Measurements from ENCODE around the gene NUDCD3. TPM values are rescaled to one million over a fixed set of nuclear protein-coding genes. Genes with fewer than 3 reads are reported as not detected.

NUDCD3 gene
- total and polyA plus RNA-seq, 7 experiments from 2014 or later: 51.5 to 117 (median 84.4) TPM

GRCh38 chr7:44398511-44398911 is 91.9 kb downstream of the NUDCD3 start:
- Histone ChIP-seq H3K27me3 (ENCODE audit: control insufficient read depth in 2 of 2, insufficient read depth in 2 of 2, low read length in 2 of 2) (no peaks in the 10 kb centered on the region), H3K36me3 (ENCODE audit: control insufficient read depth in 2 of 3, insufficient read depth in 3 of 3, low read length in 3 of 3) (peaks cover 13 to 76% (median 13%) of the 10 kb centered on the region in 3 experiments), H3K9me3 (ENCODE audit: control insufficient read depth in 2 of 3, low read length in 3 of 3) (no peaks in the 10 kb centered on the region), H3K27ac (ENCODE audit: low read depth, low read length) (no peak overlapping the region), H3K4me1 (ENCODE audit: control insufficient read depth in 2 of 2, insufficient read depth in 2 of 2, low read length in 2 of 2) (no peaks in the 10 kb centered on the region), H3K4me3 (ENCODE audit: low read length) (no peak overlapping the region)
- Mint-ChIP-seq H3K4me1 (peaks cover 0 to 20% (median 4%) of the 10 kb centered on the region in 7 donors), H3K27ac (peak overlapping the region in 2 of 9 donors; percentile 26 to 40), H3K36me3 (peaks cover 4 to 34% (median 20%) of the 10 kb centered on the region in 5 donors), H3K9me3 (peaks cover 0 to 4% (median 0%) of the 10 kb centered on the region in 11 donors), H3K4me3 (no peak overlapping the region), H3K27me3 (no peaks in the 10 kb centered on the region)
- intact Hi-C loops (cut with micrococcal nuclease): no loop called here
- ChIA-PET CTCF (no interaction called here), POLR2A (no interaction called here)
- no peak for ATAC-seq
- no peak for DNase-seq

DNA sequence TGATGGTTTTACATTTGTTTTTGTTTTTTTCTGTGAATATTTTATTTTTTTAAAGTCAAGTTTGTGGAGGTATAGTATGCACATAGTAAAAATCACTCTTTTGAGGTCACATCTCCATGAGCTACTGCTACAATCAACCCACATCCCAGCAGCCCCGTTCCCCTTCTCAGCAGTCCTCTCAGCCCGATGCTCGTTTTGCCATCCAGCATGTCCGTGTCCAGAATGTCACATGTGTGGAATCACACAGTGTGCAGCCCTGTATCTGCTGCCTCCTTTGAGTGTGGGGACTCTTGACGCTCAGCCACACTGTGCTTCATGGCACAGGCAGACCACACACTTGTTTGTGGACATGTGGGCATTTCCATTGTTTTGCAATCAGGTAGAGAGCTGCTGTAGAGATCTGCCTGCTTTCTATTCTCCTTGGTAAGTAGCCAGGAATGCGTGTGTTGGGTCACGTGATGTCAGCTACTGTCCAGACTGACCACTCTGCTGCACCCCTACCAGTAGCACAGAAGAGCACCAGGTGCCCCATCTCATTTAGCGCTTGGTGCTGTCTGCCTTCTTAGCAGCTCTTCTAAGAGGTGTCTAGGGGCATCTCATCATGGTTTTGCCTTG is 93.4 kb downstream of the NUDCD3 start:
- Mint-ChIP-seq H3K4me3 (no peak overlapping the region), H3K9me3 (peaks cover 0 to 4% (median 0%) of the 10 kb centered on the region in 11 donors), H3K4me1 (peaks cover 0 to 10% (median 4%) of the 10 kb centered on the region in 7 donors), H3K27me3 (no peaks in the 10 kb centered on the region), H3K36me3 (peaks cover 0 to 28% (median 10%) of the 10 kb centered on the region in 5 donors), H3K27ac (peak overlapping the region in 2 of 9 donors; percentile 38 to 39)
- H3K9me3 ChIP-seq (ENCODE audit: control insufficient read depth in 2 of 3, low read length in 3 of 3): no peaks in the 10 kb centered on the region
- no peaks in the 10 kb centered on the region for H3K27me3 ChIP-seq (ENCODE audit: control insufficient read depth in 2 of 2, insufficient read depth in 2 of 2, low read length in 2 of 2)
- intact Hi-C loops (cut with micrococcal nuclease): no loop called here
- DNase-seq: no peak
- ChIA-PET CTCF (no interaction called here), POLR2A (no interaction called here)
- no peaks in the 10 kb centered on the region for H3K4me1 ChIP-seq (ENCODE audit: control insufficient read depth in 2 of 2, insufficient read depth in 2 of 2, low read length in 2 of 2)
- H3K27ac ChIP-seq (ENCODE audit: low read depth, low read length): no peak overlapping the region
- peaks cover 13 to 75% (median 13%) of the 10 kb centered on the region in 3 experiments for H3K36me3 ChIP-seq (ENCODE audit: control insufficient read depth in 2 of 3, insufficient read depth in 3 of 3, low read length in 3 of 3)
- ATAC-seq: no peak
- no peak overlapping the region for H3K4me3 ChIP-seq (ENCODE audit: low read length)

DNA sequence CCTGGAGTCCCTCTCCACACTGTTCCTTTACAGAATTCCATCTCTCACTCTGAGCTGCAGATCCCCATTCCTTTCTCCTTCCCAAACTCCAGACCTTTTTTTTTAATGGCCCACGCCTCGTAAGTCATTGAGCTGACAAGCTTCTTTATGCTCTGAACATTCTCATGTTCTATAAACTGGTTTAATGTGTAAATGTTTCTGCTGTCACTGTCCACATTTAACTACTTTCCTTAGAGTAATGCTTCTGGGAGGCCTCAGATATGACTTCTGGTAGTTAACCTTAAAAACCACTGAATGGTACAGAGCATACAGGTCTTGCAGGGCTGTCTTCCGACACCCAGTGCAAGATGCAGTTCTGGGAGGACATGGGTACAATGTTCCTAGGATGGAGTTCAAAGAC is 94.0 kb downstream of the NUDCD3 start:
- ChIA-PET POLR2A (no interaction called here), CTCF (no interaction called here)
- peak overlapping the region in 2 of 9 donors; percentile 15 to 39 for H3K27ac Mint-ChIP-seq
- H3K36me3 Mint-ChIP-seq: peaks cover 1 to 28% (median 10%) of the 10 kb centered on the region in 5 donors
- Histone ChIP-seq H3K4me3 (ENCODE audit: low read length) (no peak overlapping the region), H3K4me1 (ENCODE audit: control insufficient read depth in 2 of 2, insufficient read depth in 2 of 2, low read length in 2 of 2) (no peaks in the 10 kb centered on the region), H3K9me3 (ENCODE audit: control insufficient read depth in 2 of 3, low read length in 3 of 3) (no peaks in the 10 kb centered on the region), H3K27ac (ENCODE audit: low read depth, low read length) (no peak overlapping the region), H3K36me3 (ENCODE audit: control insufficient read depth in 2 of 3, insufficient read depth in 3 of 3, low read length in 3 of 3) (peaks cover 13 to 75% (median 13%) of the 10 kb centered on the region in 3 experiments), H3K27me3 (ENCODE audit: control insufficient read depth in 2 of 2, insufficient read depth in 2 of 2, low read length in 2 of 2) (no peaks in the 10 kb centered on the region)
- intact Hi-C loops (cut with micrococcal nuclease): no loop called here
- peaks cover 0 to 9% (median 4%) of the 10 kb centered on the region in 7 donors for H3K4me1 Mint-ChIP-seq
- no peak overlapping the region for H3K4me3 Mint-ChIP-seq
- DNase-seq (no peak), ATAC-seq (no peak)
- peaks cover 0 to 4% (median 0%) of the 10 kb centered on the region in 11 donors for H3K9me3 Mint-ChIP-seq
- no peaks in the 10 kb centered on the region for H3K27me3 Mint-ChIP-seq

GRCh38 chr7:44395067-44395466 is 95.4 kb downstream of the NUDCD3 start:
- Histone ChIP-seq H3K27me3 (ENCODE audit: control insufficient read depth in 2 of 2, insufficient read depth in 2 of 2, low read length in 2 of 2) (no peaks in the 10 kb centered on the region), H3K27ac (ENCODE audit: low read depth, low read length) (no peak overlapping the region), H3K36me3 (ENCODE audit: control insufficient read depth in 2 of 3, insufficient read depth in 3 of 3, low read length in 3 of 3) (peaks cover 7 to 75% (median 13%) of the 10 kb centered on the region in 3 experiments), H3K4me3 (ENCODE audit: low read length) (no peak overlapping the region), H3K4me1 (ENCODE audit: control insufficient read depth in 2 of 2, insufficient read depth in 2 of 2, low read length in 2 of 2) (no peaks in the 10 kb centered on the region), H3K9me3 (ENCODE audit: control insufficient read depth in 2 of 3, low read length in 3 of 3) (no peaks in the 10 kb centered on the region)
- Mint-ChIP-seq H3K4me3 (no peak overlapping the region), H3K27ac (peak overlapping the region in 4 of 9 donors; percentile 8 to 58 (median 44)), H3K27me3 (no peaks in the 10 kb centered on the region), H3K9me3 (peaks cover 0 to 4% (median 0%) of the 10 kb centered on the region in 11 donors), H3K36me3 (peaks cover 5 to 40% (median 15%) of the 10 kb centered on the region in 5 donors), H3K4me1 (peaks cover 0 to 7% (median 3%) of the 10 kb centered on the region in 7 donors)
- intact Hi-C loops (cut with micrococcal nuclease): no loop called here
- ATAC-seq (no peak), DNase-seq (no peak)
- CTCF ChIA-PET: interaction anchor here (0.6 kb wide), 1 partner anchor 171 kb away, joined by 3 read pairs; no protein-coding TSS in a partner anchor
- POLR2A ChIA-PET: no interaction called here

DNA sequence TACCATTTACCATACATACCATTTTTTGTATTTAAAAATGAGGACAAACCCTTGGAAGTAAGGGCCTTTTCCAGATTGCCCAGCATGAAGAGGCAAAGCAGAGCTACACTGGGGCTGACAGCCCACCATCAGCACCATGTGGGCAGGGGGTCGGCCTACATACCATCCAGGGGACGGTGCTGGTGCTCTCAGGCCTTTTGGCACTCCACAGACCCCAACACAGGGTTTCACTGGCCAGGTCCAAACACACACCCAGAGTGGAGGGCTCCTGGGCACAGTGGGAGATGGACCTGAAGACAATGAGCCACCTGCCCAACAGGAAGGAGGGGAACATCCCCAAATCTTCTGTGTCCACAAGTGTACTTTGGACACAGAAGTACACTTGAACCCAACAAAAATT is 95.8 kb downstream of the NUDCD3 start:
- POLR2A ChIA-PET: no interaction called here
- H3K9me3 ChIP-seq (ENCODE audit: control insufficient read depth in 2 of 3, low read length in 3 of 3): no peaks in the 10 kb centered on the region
- CTCF ChIA-PET: interaction anchor here (0.6 kb wide), 1 partner anchor 171 kb away, joined by 3 read pairs; no protein-coding TSS in a partner anchor
- H3K4me1 Mint-ChIP-seq: peaks cover 0 to 7% (median 3%) of the 10 kb centered on the region in 7 donors
- H3K36me3 ChIP-seq (ENCODE audit: control insufficient read depth in 2 of 3, insufficient read depth in 3 of 3, low read length in 3 of 3): peaks cover 7 to 79% (median 13%) of the 10 kb centered on the region in 3 experiments
- ATAC-seq (no peak), DNase-seq (no peak)
- no peak overlapping the region for H3K27ac Mint-ChIP-seq
- H3K27me3 Mint-ChIP-seq: no peaks in the 10 kb centered on the region
- H3K4me3 Mint-ChIP-seq: no peak overlapping the region
- intact Hi-C loops (cut with micrococcal nuclease): no loop called here
- H3K9me3 Mint-ChIP-seq: peaks cover 0 to 4% (median 0%) of the 10 kb centered on the region in 11 donors
- no peaks in the 10 kb centered on the region for H3K4me1 ChIP-seq (ENCODE audit: control insufficient read depth in 2 of 2, insufficient read depth in 2 of 2, low read length in 2 of 2)
- no peak overlapping the region for H3K27ac ChIP-seq (ENCODE audit: low read depth, low read length)
- peaks cover 5 to 37% (median 15%) of the 10 kb centered on the region in 5 donors for H3K36me3 Mint-ChIP-seq
- no peaks in the 10 kb centered on the region for H3K27me3 ChIP-seq (ENCODE audit: control insufficient read depth in 2 of 2, insufficient read depth in 2 of 2, low read length in 2 of 2)
- no peak overlapping the region for H3K4me3 ChIP-seq (ENCODE audit: low read length)

DNA sequence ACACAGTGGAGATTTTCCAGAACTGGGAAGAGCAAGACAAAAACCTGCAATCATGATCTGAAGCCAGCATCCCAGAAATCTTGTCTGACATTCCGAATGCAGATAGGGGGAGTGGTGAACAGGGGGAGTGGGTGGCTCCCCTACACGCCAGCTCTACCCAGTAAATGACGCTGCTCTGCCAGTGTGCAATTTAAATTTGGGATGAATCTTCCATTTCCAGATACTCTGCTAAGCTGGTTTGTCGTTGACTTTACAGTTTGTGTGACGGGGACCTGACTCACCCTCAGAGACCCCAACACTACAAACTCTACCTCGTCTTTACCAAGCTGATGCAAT is 96.4 kb downstream of the NUDCD3 start:
- intact Hi-C loops (cut with micrococcal nuclease): no loop called here
- Mint-ChIP-seq H3K4me3 (no peak overlapping the region), H3K27ac (peak overlapping the region in 2 of 9 donors; percentile 5 to 53), H3K4me1 (peaks cover 0 to 7% (median 2%) of the 10 kb centered on the region in 7 donors), H3K36me3 (peaks cover 7 to 37% (median 17%) of the 10 kb centered on the region in 5 donors), H3K9me3 (peaks cover 0 to 4% (median 0%) of the 10 kb centered on the region in 11 donors), H3K27me3 (no peaks in the 10 kb centered on the region)
- Histone ChIP-seq H3K27ac (ENCODE audit: low read depth, low read length) (no peak overlapping the region), H3K9me3 (ENCODE audit: control insufficient read depth in 2 of 3, low read length in 3 of 3) (no peaks in the 10 kb centered on the region), H3K36me3 (ENCODE audit: control insufficient read depth in 2 of 3, insufficient read depth in 3 of 3, low read length in 3 of 3) (peaks cover 9 to 80% (median 13%) of the 10 kb centered on the region in 3 experiments), H3K4me3 (ENCODE audit: low read length) (no peak overlapping the region), H3K4me1 (ENCODE audit: control insufficient read depth in 2 of 2, insufficient read depth in 2 of 2, low read length in 2 of 2) (no peaks in the 10 kb centered on the region), H3K27me3 (ENCODE audit: control insufficient read depth in 2 of 2, insufficient read depth in 2 of 2, low read length in 2 of 2) (no peaks in the 10 kb centered on the region)
- ChIA-PET CTCF (no interaction called here), POLR2A (no interaction called here)
- ATAC-seq (no peak), DNase-seq (no peak)

Measured in naive thymus-derived CD4-positive, alpha-beta T cell (primary cell).